ENCODE data around the gene SLC17A1.

SLC17A1 gene

GRCh38 chr6:25788305-25788922 lies 43.4 kb downstream of the SLC17A1 start:
- Histone ChIP-seq H3K79me2 (ENCODE audit: low read length) (no peaks in the 10 kb centered on the region), H3K36me3 (replicated peaks; ENCODE audit: insufficient read depth, low read length) (no peaks in the 10 kb centered on the region), H3K27me3 (replicated peaks; ENCODE audit: insufficient read depth, low read length) (no peaks in the 10 kb centered on the region), H3K27ac (ENCODE audit: low read length) (no peak overlapping the region), H3K9me2 (replicated peaks; ENCODE audit: insufficient read depth, low read length) (no peaks in the 10 kb centered on the region), H3K4me1 (ENCODE audit: low read length) (no peaks in the 10 kb centered on the region), H4K20me1 (ENCODE audit: insufficient read depth, low read length) (no peaks in the 10 kb centered on the region), H3K4me2 (ENCODE audit: low read depth, low read length) (no peak overlapping the region), H3K4me3 (ENCODE audit: low read length) (no peak overlapping the region), H3K9me3 (replicated peaks; ENCODE audit: insufficient read depth, low read length) (no peaks in the 10 kb centered on the region), H3K9ac (ENCODE audit: low read length) (no peak overlapping the region), H2AFZ (ENCODE audit: low read length) (no peak overlapping the region), H3F3A (ENCODE audit: insufficient read depth, low read length) (no peaks in the 10 kb centered on the region)
- TF ChIP-seq CTCF (IDR thresholded peaks at IDR 0.05; ENCODE audit: low read length) = peak; percentile 68
- TF ChIP-seq EZH2 (optimal IDR thresholded peaks at IDR 0.05; ENCODE audit: low read depth, low read length) = no peak
- peak; percentile 27 for DNase-seq

GRCh38 chr6:25787428-25787827 lies 44.4 kb downstream of the SLC17A1 start:
- H4K20me1 ChIP-seq (ENCODE audit: insufficient read depth, low read length) = no peaks in the 10 kb centered on the region
- H3K4me3 ChIP-seq (ENCODE audit: low read length) = no peak overlapping the region
- DNase-seq = no peak
- H3K9ac ChIP-seq (ENCODE audit: low read length) = no peak overlapping the region
- no peaks in the 10 kb centered on the region for H3K27me3 ChIP-seq (replicated peaks; ENCODE audit: insufficient read depth, low read length)
- H3K4me1 ChIP-seq (ENCODE audit: low read length) = no peaks in the 10 kb centered on the region
- H3K27ac ChIP-seq (ENCODE audit: low read length) = no peak overlapping the region
- no peaks in the 10 kb centered on the region for H3K79me2 ChIP-seq (ENCODE audit: low read length)
- no peaks in the 10 kb centered on the region for H3K36me3 ChIP-seq (replicated peaks; ENCODE audit: insufficient read depth, low read length)
- H3K9me2 ChIP-seq (replicated peaks; ENCODE audit: insufficient read depth, low read length) = no peaks in the 10 kb centered on the region
- no peaks in the 10 kb centered on the region for H3F3A ChIP-seq (ENCODE audit: insufficient read depth, low read length)
- no peak for TF ChIP-seq EZH2phosphoT487 (IDR thresholded peaks at IDR 0.05; ENCODE audit: low read length)
- no peak for TF ChIP-seq EZH2 (optimal IDR thresholded peaks at IDR 0.05; ENCODE audit: low read depth, low read length)
- no peak for TF ChIP-seq CTCF (IDR thresholded peaks at IDR 0.05; ENCODE audit: low read length)
- H2AFZ ChIP-seq (ENCODE audit: low read length) = no peak overlapping the region
- H3K4me2 ChIP-seq (ENCODE audit: low read depth, low read length) = no peak overlapping the region
- H3K9me3 ChIP-seq (replicated peaks; ENCODE audit: insufficient read depth, low read length) = no peaks in the 10 kb centered on the region

GRCh38 chr6:25781134-25781533 lies 50.7 kb downstream of the SLC17A1 start:
- Histone ChIP-seq H3K4me1 (ENCODE audit: low read length) (no peaks in the 10 kb centered on the region), H3K27me3 (replicated peaks; ENCODE audit: insufficient read depth, low read length) (no peaks in the 10 kb centered on the region), H3F3A (ENCODE audit: insufficient read depth, low read length) (no peaks in the 10 kb centered on the region), H3K4me2 (ENCODE audit: low read depth, low read length) (no peak overlapping the region), H4K20me1 (ENCODE audit: insufficient read depth, low read length) (no peaks in the 10 kb centered on the region), H3K4me3 (ENCODE audit: low read length) (no peak overlapping the region), H3K79me2 (ENCODE audit: low read length) (no peaks in the 10 kb centered on the region), H3K9ac (ENCODE audit: low read length) (no peak overlapping the region), H3K36me3 (replicated peaks; ENCODE audit: insufficient read depth, low read length) (no peaks in the 10 kb centered on the region), H3K9me3 (replicated peaks; ENCODE audit: insufficient read depth, low read length) (no peaks in the 10 kb centered on the region), H3K9me2 (replicated peaks; ENCODE audit: insufficient read depth, low read length) (no peaks in the 10 kb centered on the region), H3K27ac (ENCODE audit: low read length) (no peak overlapping the region), H2AFZ (ENCODE audit: low read length) (no peak overlapping the region)
- no peak for TF ChIP-seq EZH2phosphoT487 (IDR thresholded peaks at IDR 0.05; ENCODE audit: low read length)
- no peak for TF ChIP-seq CTCF (IDR thresholded peaks at IDR 0.05; ENCODE audit: low read length)
- no peak for TF ChIP-seq EZH2 (optimal IDR thresholded peaks at IDR 0.05; ENCODE audit: low read depth, low read length)
- DNase-seq = no peak
